Psoas muscle (tissue), 8 donors: ENCODE results near the gene FGB. TPM values are rescaled to one million over a fixed set of nuclear protein-coding genes. Genes with fewer than 3 reads are reported as not detected.

Source experiments
- ATAC-seq, 4 donors: fragments of 200-7000 bp; cut with Tn5 transposase; one replicate each; pipeline ENCODE4 v1.9.1; 2020; ENCODE audit warnings: moderate library complexity in 3 of 4, mild to moderate bottlenecking in 2 of 4
- DNase-seq, 2 donors: peaks; one replicate each; pipeline ENCODE4 v3.0.0-alpha.2; 2020
- H3K27ac ChIP-seq: fragments of 200-600 bp; one replicate; pipeline ENCODE4 v1.8.0; 2022
- H3K27me3 ChIP-seq, 3 donors: fragments of 200-600 bp in 1 of 3; one replicate each; pipeline versions ENCODE4 v1.6.1 to v1.8.0; 2013 to 2022; ENCODE audit warnings: low read length in 2 of 3, mild to moderate bottlenecking in 2 of 3, moderate library complexity in 1 of 3; ENCODE audit not compliant: insufficient read depth in 3 of 3
- H3K36me3 ChIP-seq, 2 donors: fragments of 200-600 bp in 1 of 2; one replicate each; pipeline versions ENCODE4 v1.6.1 to v1.8.0; 2013 to 2022; ENCODE audit warnings: low read depth in 1 of 2, mild to moderate bottlenecking in 1 of 2, moderate library complexity in 1 of 2; ENCODE audit not compliant: insufficient read depth in 1 of 2
- H3K4me1 ChIP-seq: fragments of 200-600 bp; one replicate; pipeline ENCODE4 v1.8.0; 2022
- H3K4me3 ChIP-seq: fragments of 200-600 bp; one replicate; pipeline ENCODE4 v1.8.0; 2022; ENCODE audit warnings: mild to moderate bottlenecking
- H3K9me3 ChIP-seq: fragments of 200-600 bp; one replicate; pipeline ENCODE4 v1.8.0; 2022
- WGBS, 3 donors: extraction: QIAGEN DNeasy Blood & Tissue Kit; methylation state at CpG; one replicate each; pipeline versions ENCODE4 v1.1.6 to v1.1.7; 2013; 5-methylcytosine and 5-hydroxymethylcytosine counted together
- intact Hi-C, 2 donors: fragments of 100-400 bp; cut with DNase I; formaldehyde crosslinking; loops; one replicate each; pipeline versions ENCODE4 v1.11.0 to v1.14.2; 2022
- polyA plus RNA-seq, 3 donors: library from polyadenylated mRNA; stranded (reverse); fragments of 200-250 nt; gene quantifications; one replicate each; pipeline ENCODE4 v1.2.3, GENCODE V29; 2013
- total RNA-seq, 4 donors: library from RNA; stranded (reverse); fragmentation: NEBNext Ultra II Directional in 2 of 4; extraction: Animal tissue kit (Norgen Biotek cat#: 25700) in 2 of 4; gene quantifications; one replicate each; pipeline versions ENCODE4 v1.2.1 to v1.2.4, GENCODE V29; 2021 to 2023
- TF ChIP-seq, protein P1 (sequence below): fragments of 200-600 bp; IDR thresholded peaks from one replicate; pipeline ENCODE4 v1.8.0; 2022; ENCODE audit warnings: antibody characterized with exemption
- donor health status: healthy with polysubstance abuse.
- donor health status: DM: no; HTN: no; CAD: no; lungs with moderate emphysema.
- donor health status: Bipolar disorder and iron deficiency.
- donor health status: healthy.
- donor health status: DM: yes; HTN: yes; CAD: no.
- donor health status: DM: no; HTN: no; CAD: no.
- donor health status: DM: no; HTN: no; CAD: no.
- donor health status: DM: yes; HTN: yes; CAD: no.

Gene FGB
- total and polyA plus RNA-seq, 7 donors: 0.54 to 0.77 TPM; not detected in 5

DNA sequence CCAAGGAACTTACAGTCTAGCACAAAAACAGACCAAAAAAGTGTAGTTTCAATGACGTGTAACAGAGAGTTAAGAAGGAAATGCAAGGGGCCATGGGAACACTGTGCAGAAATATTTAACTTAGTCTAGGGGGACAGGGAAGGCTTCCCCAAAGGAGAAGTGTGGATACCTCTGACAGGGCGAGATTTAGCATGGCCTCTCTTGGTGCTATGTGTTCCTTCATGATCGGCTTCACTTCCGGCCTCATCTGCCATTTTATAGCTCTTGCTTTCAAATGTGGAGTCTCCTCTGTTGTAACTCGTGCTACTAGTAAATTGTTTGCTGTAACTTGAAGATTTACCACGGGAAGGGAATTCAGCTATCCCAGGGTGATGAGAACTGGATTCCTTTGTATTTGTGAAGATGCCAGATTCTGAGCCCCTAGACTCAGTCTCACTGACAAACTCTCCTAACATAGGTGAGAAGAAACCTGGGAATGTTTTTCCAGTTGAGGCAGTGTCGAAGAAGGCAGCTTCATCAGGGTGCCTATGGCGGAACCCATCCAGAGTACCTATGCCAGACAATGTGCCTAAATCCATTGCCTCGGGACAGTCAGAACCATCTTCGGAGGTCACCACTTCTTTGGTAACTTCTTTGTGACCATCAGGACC lies 22.7 kb downstream of the FGB start:
- no peak for DNase-seq
- no peak for ATAC-seq
- intact Hi-C loops: no loop called here
- Histone ChIP-seq H3K4me1 (no peaks in the 10 kb centered on the region), H3K36me3 (no peaks in the 10 kb centered on the region), H3K27ac (no peak overlapping the region), H3K27me3 (no peaks in the 10 kb centered on the region), H3K9me3 (no peaks in the 10 kb centered on the region), H3K4me3 (no peak overlapping the region)
- TF ChIP-seq, protein P1, sequence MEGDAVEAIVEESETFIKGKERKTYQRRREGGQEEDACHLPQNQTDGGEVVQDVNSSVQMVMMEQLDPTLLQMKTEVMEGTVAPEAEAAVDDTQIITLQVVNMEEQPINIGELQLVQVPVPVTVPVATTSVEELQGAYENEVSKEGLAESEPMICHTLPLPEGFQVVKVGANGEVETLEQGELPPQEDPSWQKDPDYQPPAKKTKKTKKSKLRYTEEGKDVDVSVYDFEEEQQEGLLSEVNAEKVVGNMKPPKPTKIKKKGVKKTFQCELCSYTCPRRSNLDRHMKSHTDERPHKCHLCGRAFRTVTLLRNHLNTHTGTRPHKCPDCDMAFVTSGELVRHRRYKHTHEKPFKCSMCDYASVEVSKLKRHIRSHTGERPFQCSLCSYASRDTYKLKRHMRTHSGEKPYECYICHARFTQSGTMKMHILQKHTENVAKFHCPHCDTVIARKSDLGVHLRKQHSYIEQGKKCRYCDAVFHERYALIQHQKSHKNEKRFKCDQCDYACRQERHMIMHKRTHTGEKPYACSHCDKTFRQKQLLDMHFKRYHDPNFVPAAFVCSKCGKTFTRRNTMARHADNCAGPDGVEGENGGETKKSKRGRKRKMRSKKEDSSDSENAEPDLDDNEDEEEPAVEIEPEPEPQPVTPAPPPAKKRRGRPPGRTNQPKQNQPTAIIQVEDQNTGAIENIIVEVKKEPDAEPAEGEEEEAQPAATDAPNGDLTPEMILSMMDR: no peak
- WGBS, 3 donors: 84 to 86% (median 84%) methylated on average over 10 of the region's 10 CpGs

- no peak for ATAC-seq
- H3K4me1 ChIP-seq: no peaks in the 10 kb centered on the region
- no peaks in the 10 kb centered on the region for H3K9me3 ChIP-seq
- no peaks in the 10 kb centered on the region for H3K27me3 ChIP-seq
- H3K36me3 ChIP-seq: no peaks in the 10 kb centered on the region
- DNase-seq: no peak
- 84 to 88% (median 85%) methylated on average over 13 of the region's 13 CpGs for WGBS, 3 donors
- TF ChIP-seq, protein P1: no peak
- no peak overlapping the region for H3K4me3 ChIP-seq
- intact Hi-C loops: no loop called here
- H3K27ac ChIP-seq: no peak overlapping the region
Observed at GRCh38 chr4:154586296-154587033, 23.7 kb downstream of the FGB start.

DNA sequence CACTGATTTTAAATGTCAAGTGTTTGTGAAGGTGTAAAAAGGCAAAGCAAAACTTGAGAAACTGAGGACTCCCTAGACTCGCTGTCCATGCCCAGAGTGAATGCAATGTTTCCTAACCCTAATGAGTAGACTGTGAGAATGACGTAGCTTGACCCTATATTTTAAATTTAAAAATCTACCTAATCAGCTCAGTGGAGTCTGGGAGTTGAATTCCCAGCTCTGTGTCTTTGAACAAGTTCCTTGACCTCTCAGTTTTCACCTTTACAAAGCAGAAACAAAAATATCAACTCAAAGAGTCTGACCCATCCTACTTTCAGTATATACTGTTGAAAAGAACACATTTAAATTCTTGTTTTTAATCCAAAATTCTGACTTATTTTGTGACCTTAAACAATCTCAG lies 25.4 kb downstream of the FGB start:
- TF ChIP-seq, protein P1: no peak
- Histone ChIP-seq H3K36me3 (no peaks in the 10 kb centered on the region), H3K4me3 (no peak overlapping the region), H3K27ac (no peak overlapping the region), H3K9me3 (no peaks in the 10 kb centered on the region), H3K4me1 (no peaks in the 10 kb centered on the region), H3K27me3 (no peaks in the 10 kb centered on the region)
- intact Hi-C loops: no loop called here
- ATAC-seq (no peak), DNase-seq (no peak)
- WGBS, 3 donors: 80 to 90% (median 81%) methylated on average over 2 of the region's 2 CpGs

- DNase-seq: no peak
- no peaks in the 10 kb centered on the region for H3K27me3 ChIP-seq
- H3K4me3 ChIP-seq: no peak overlapping the region
- H3K4me1 ChIP-seq: no peaks in the 10 kb centered on the region
- no peak for ATAC-seq
- WGBS, 3 donors: 69 to 71% (median 70%) methylated on average over 7 of the region's 7 CpGs
- H3K27ac ChIP-seq: no peak overlapping the region
- TF ChIP-seq, protein P1: no peak
- H3K9me3 ChIP-seq: no peaks in the 10 kb centered on the region
- H3K36me3 ChIP-seq: no peaks in the 10 kb centered on the region
- intact Hi-C loops: no loop called here
Observed at GRCh38 chr4:154589296-154590197, 26.7 kb downstream of the FGB start.
